Activated CD4-positive, alpha-beta T cell treated with anti-CD3 and anti-CD28 coated beads for 1 hour (primary cell): ENCODE measurements around the gene ZC2HC1C.

Experiments used
- DNase-seq: peaks from one replicate; pipeline ENCODE4 v3.0.0-alpha.2; 2020

ZC2HC1C gene

GRCh38 chr14:75069121-75069810, at the start of gene ZC2HC1C:
Gene ZC2HC1C (plus strand): TSS chr14:75069641. CDS start chr14:75070574, 933 bp downstream.
- DNase-seq: peak; percentile 18

DNA sequence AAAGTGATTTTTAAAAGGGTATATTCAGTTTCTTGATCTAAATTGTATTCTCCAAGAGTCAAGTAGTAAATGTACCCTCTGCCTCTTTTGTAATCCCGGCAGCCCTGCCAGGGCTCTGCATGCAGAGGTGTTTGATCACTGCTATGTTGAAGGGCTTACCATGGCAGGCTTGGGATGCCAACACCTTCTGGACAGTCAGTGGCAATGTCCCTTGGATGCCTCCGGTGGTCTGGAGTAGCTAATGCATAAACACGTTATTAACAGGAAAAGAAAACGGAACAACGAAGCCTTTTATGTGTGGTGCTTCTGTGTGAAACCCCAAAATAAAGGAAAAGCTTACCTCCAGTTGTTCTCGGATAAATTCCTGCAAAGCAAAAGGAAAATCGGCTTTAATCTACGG, 46.8 kb upstream of the ZC2HC1C start:
- DNase-seq: no peak

- no peak for DNase-seq
These were observed 46.3 kb upstream of the ZC2HC1C start for GRCh38 chr14:75023108-75023507.

- no peak for DNase-seq
These were observed 44.4 kb upstream of the ZC2HC1C start for GRCh38 chr14:75025082-75025481.

DNA sequence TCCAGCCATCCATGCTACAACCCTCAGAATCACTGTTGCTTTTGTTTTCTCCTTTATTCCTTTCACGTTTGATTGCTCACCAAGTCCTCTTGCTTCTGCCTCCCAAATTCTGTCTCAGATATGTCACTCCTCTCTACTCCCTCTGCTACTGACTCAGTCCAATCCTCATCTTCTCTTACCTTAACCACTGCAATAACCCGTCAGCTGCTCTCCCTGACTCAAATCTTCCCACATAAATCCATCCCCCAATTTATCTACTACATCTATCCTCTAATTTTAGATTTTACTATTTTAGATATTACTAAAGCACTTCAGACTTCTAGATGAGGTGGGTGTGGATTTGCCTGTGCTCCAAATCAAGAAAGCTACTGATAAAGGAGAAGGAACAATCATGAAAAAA, 43.6 kb upstream of the ZC2HC1C start:
- no peak for DNase-seq

DNA sequence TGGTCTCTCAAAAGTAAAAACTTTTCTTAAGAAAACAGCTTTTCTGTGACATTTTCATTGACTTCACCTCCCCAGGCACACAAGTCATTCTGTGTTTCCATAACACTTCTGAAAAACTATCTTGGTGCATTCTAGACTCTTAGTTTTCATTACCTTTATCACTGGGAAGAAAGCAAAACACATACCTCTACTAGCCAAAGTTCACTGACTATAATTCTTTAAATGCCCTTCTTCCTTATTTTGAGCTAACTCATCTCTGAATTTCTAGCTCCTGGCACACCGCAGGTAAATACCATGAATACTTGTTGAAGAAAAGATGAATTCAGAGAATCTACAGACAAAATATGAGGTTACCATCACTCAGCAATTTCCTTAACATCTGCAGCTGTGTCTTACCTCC, 39.3 kb upstream of the ZC2HC1C start:
- no peak for DNase-seq

GRCh38 chr14:75032939-75033338, 36.5 kb upstream of the ZC2HC1C start:
- DNase-seq: no peak

DNA sequence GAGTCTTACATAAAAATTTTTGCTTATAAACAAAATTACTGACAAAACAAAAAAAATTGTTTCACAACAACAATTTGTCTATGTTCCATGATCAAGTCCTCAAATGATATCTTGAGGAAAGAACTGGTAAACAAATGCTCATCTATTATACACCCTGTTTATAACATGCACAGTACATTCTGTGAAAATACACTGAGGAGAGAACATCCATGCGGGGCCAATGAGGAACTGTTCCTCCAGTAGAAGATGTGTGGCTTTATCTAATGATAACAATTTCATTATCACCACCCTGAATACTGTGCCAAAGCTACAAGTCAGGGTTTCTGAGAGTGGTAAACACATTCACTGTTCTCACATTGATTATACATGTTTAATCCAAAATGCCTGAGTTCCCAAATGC, 28.9 kb upstream of the ZC2HC1C start:
- DNase-seq: no peak

GRCh38 chr14:75040959-75041358, 28.5 kb upstream of the ZC2HC1C start:
- no peak for DNase-seq

- DNase-seq: no peak
These were observed 27.8 kb upstream of the ZC2HC1C start for GRCh38 chr14:75041613-75042012.

DNA sequence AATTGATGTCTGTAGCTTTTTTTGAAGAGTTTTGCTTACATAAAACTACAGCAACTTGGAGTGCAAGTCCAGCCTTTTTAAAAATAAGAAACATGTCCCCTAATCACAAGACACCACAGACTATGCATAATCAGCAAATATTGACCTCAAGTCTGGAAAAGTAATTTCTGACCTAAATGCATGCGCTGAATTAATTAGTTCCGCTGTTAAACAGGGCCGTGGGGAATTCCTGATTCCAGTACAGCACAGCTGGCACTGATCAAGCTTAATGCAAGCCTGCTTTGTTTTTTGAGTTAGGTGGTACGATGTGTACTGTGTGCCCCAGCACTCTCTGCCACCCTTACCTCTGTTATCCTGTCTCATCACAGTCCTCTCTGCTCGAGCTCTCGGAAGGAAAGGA, 27.4 kb upstream of the ZC2HC1C start:
- DNase-seq: no peak

GRCh38 chr14:75044322-75044721, 25.1 kb upstream of the ZC2HC1C start:
- no peak for DNase-seq

DNA sequence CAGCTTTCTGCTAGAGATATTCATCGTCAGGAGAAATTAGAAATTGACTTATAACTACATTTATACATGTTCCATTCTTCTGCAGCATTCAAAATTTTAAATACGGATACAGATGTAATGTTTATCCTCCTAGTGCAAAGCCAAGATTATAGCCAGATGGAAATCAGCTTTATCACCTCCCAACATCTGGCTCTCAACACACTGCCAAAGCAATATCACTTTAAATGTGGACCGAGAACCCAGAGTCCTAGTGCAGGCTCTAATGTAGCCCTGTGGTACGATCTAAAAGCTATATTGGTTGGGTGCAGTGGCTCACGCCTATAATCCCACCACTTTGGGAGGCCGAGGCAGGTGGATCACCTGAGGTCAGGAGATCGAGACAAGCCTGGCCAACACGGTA, 24.7 kb upstream of the ZC2HC1C start:
- no peak for DNase-seq

GRCh38 chr14:75046275-75046674, 23.2 kb upstream of the ZC2HC1C start:
- DNase-seq: no peak

GRCh38 chr14:75046899-75047298, 22.5 kb upstream of the ZC2HC1C start:
- no peak for DNase-seq

DNA sequence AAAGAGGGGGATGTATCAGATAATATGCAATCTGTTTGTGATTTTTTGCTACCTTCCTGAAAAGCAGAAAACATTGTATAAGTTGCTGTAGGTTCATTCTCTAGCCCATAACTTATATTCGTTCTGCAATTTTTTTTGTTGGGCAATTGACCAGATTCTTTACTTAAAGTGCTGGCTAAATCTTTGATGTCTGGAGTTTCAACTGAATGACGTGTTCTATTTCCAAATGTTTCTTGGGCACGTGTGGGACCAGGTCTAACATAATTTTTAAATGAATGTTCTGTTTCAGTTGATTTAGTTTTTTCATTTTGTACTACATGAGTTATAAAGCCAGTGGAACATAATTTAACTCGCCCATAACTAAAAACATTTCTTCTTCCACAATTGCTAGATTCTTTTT, 21.9 kb upstream of the ZC2HC1C start:
- no peak for DNase-seq

- no peak for DNase-seq
These were observed 21.3 kb upstream of the ZC2HC1C start for GRCh38 chr14:75048101-75048500.

- DNase-seq: no peak
These were observed 20.3 kb upstream of the ZC2HC1C start for GRCh38 chr14:75049136-75049535.

DNA sequence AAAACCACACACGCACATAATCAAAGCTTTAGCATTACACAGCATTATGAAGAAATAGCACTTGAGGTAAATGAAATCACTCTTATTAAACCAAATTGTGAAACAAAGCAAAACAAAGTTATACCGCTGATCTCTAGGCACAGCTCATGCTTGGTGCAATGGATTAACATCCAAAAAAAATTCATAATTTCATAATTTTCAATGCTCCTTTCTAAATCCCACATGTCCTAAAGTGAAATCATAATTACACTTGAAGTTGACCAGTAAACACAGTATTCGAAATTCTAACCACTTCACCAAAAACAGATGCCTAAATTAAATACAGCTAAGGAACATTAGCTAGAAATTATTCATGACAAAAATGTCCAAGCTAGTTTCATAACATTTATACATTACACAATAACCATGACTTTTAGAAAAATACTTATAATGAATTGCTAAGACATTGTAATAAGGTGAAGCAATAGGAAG, 19.7 kb upstream of the ZC2HC1C start:
- no peak for DNase-seq

DNA sequence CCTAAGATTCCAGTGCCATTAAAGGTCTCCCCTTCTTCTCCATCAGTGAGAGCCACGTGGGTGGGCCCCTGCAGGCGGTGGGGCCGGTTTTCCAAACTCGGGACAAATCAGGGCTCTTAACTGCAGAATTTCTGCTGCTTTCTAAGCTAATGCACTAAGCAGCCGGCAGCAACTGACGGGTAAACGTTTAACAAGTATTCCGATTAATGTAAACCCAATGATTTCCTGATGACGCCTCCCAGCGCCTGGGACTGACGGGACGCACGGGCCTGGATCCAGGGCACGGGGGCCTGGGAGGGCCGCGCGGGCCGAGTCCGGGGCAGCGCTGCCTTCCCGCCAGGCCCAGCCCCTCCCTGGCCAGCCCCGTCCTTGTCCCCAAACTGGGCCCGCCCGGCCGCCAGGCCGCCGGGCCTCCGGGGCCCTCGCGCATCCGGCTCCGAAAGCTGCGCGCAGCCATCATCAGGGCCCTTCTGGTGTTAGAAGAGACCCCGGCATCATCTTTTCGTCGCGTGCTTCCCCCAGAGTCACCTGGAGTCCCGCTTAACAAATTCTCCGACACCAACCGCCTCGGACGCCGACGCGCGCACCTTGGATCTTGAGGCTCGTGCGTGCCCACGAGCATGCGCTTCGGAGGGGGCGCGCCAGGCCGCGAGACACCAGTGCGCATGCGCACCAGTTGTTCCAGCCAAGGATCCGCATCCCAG, 18.4 kb upstream of the ZC2HC1C start, which contains the start of gene MLH3:
TSS of gene MLH3 (minus strand) at position 616 of the 704 bp plus-strand sequence. CDS start 1,812 bp downstream, outside the sequence.
- DNase-seq: peak; percentile 74

DNA sequence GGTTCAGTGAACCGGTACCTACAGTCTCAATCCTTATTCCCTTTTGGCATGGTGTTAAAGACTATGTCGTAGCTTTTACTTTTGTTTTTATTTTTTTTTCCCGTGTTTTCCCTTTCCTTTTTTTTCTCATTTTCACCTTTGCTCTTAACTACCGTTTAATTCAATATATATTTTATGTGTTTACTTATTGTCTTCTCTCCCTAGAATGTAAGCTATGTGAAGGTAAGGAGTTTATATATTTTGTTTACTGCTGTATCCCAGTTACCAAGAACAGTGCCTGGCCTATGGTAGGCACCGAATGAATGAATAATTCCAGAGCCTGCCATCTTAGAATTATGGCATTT, 17.9 kb upstream of the ZC2HC1C start:
- no peak for DNase-seq

- no peak for DNase-seq
These were observed 15.8 kb upstream of the ZC2HC1C start for GRCh38 chr14:75053396-75054291.

DNA sequence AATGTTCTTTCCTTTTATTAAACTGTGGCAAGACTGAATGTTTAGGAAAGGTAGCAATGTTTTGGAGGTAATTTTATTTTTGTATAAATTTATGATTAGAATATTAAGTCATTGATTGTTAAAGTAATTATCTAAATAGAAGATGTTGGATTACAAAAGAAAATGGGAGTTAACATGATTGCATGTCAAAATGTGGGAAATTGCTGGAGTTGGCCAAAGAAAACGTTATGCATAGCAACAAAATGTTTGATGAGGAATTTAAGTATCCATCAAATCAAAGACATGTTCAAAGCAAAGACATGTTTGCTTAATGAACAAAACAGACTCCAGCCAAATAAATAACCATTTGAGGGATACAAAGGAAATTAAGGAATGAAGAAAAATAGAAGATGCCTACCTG, 15.0 kb upstream of the ZC2HC1C start:
- DNase-seq: no peak

- DNase-seq: no peak
These were observed 9.8 kb upstream of the ZC2HC1C start for GRCh38 chr14:75059642-75060041.
